GM12878 (cell line): ENCODE measurements around the gene SSR1. TPM values are rescaled to one million over a fixed set of nuclear protein-coding genes. Genes with fewer than 3 reads are reported as not detected.

Source experiments
- ESRRA ChIP-seq: IDR thresholded peaks from 2 replicates; pipeline ENCODE4 v1.6.1; 2012; ENCODE audit warnings: mild to moderate bottlenecking, low read length, improper control_type of control experiment
- HDGF ChIP-seq: fragments of 450-650 bp; IDR thresholded peaks from 2 replicates; pipeline ENCODE4 v1.6.1; 2016; ENCODE audit warnings: antibody characterized with exemption
- IRF4 ChIP-seq: IDR thresholded peaks from 2 replicates; pipeline ENCODE4 v1.6.1; 2011; ENCODE audit warnings: low read depth, low read length
- KDM1A ChIP-seq: fragments of 200-600 bp; sonication (generic); IDR thresholded peaks from 2 replicates; pipeline ENCODE4 v1.6.1; 2016; ENCODE audit warnings: borderline replicate concordance
- LARP7 ChIP-seq: fragments of 450-650 bp; IDR thresholded peaks from 2 replicates; pipeline ENCODE4 v1.6.1; 2017; ENCODE audit warnings: mild to moderate bottlenecking
- MEF2A ChIP-seq: IDR thresholded peaks from 2 replicates; pipeline ENCODE4 v1.6.1; 2011; ENCODE audit warnings: low read depth, mild to moderate bottlenecking, low read length, moderate library complexity; ENCODE audit not compliant: insufficient read depth
- POLR2A ChIP-seq: IDR thresholded peaks from 2 replicates; pipeline ENCODE4 v1.6.1; 2011; ENCODE audit warnings: low read depth, mild to moderate bottlenecking, low read length
- RAD51 ChIP-seq: fragments of 450-650 bp; IDR thresholded peaks from 2 replicates; pipeline ENCODE4 v1.6.1; 2016; ENCODE audit warnings: moderate library complexity, mild to moderate bottlenecking, inconsistent platforms
- RELA ChIP-seq: fragments of 450-650 bp; IDR thresholded peaks from 2 replicates; pipeline ENCODE4 v1.8.0; 2014; ENCODE audit warnings: borderline replicate concordance; ENCODE audit not compliant: partially characterized antibody
- SMC3 ChIP-seq: IDR thresholded peaks from 2 replicates; pipeline ENCODE4 v1.6.1; 2011; ENCODE audit warnings: low read length, improper control_type of control experiment, borderline replicate concordance
- TAF1 ChIP-seq: IDR thresholded peaks from 2 replicates; pipeline ENCODE4 v1.6.1; 2011; ENCODE audit warnings: mild to moderate bottlenecking, low read depth, low read length, borderline replicate concordance
- polyA plus RNA-seq, 11 experiments: library from polyadenylated mRNA; depleted of rRNA in 4 of 11; unstranded in 6 of 11; stranded (reverse) in 5 of 11; fragments of >200 nt; fragmentation: Nextera tagmentation in 4 of 11; fragmentation: Illumina TruSeq in 1 of 11; extraction: Ambion mirVana in 4 of 11; extraction: Trizol in 1 of 11; gene quantifications; 1 replicate in 1 of 11; 2 replicates in 10 of 11; pipeline versions ENCODE4 v1.2.1 to v1.2.3, GENCODE V29; 2011 to 2016; ENCODE audit warnings: inconsistent platforms in 2 of 11, missing spikeins in 2 of 11, low read depth in 1 of 11
- total RNA-seq, 4 experiments: library from RNA; depleted of rRNA in 3 of 4; stranded (reverse); fragments of >200 nt in 3 of 4; fragmentation: Illumina TruSeq in 1 of 4; extraction: Trizol in 1 of 4; gene quantifications; 2 replicates each; pipeline versions ENCODE4 v1.2.1 to v1.2.3, GENCODE V29; 2013 to 2021
- TF ChIP-seq, protein P1 (sequence below): IDR thresholded peaks from 2 replicates; pipeline ENCODE4 v1.6.1; 2012; ENCODE audit warnings: improper control_type of control experiment, low read depth, low read length; ENCODE audit not compliant: insufficient replicate concordance
- TF ChIP-seq, protein P2 (sequence below), 3 experiments: IDR thresholded peaks in 2 of 3; conservative IDR thresholded peaks in 1 of 3; 2 replicates each; pipeline ENCODE4 v1.5.1; 2011; ENCODE audit warnings: low read depth in 3 of 3, low read length in 3 of 3, mild to moderate bottlenecking in 3 of 3, control low read depth in 2 of 3, moderate library complexity in 2 of 3, inconsistent platforms in 1 of 3, mixed read lengths in 1 of 3; ENCODE audit not compliant: control insufficient read depth in 2 of 3, insufficient read depth in 1 of 3; ENCODE audit errors: extremely low read depth in 1 of 3
- TF ChIP-seq, protein P3 (sequence below): fragments of 450-650 bp; IDR thresholded peaks from 2 replicates; pipeline ENCODE4 v1.6.1; 2017; ENCODE audit warnings: mild to moderate bottlenecking, low read depth, inconsistent platforms; ENCODE audit not compliant: poor library complexity, severe bottlenecking
- TF ChIP-seq, protein P4 (sequence below): IDR thresholded peaks from 2 replicates; pipeline ENCODE4 v1.6.1; 2011; ENCODE audit warnings: borderline replicate concordance, low read depth, mild to moderate bottlenecking, moderate library complexity, mixed read lengths, low read length; ENCODE audit not compliant: insufficient read depth; ENCODE audit errors: extremely low read length
- TF ChIP-seq, protein P5 (sequence below): fragments of 450-650 bp; IDR thresholded peaks from 2 replicates; pipeline ENCODE4 v1.6.1; 2016; ENCODE audit warnings: mild to moderate bottlenecking

SSR1 gene
- total and polyA plus RNA-seq, 10 of the 15 experiments (the other 5 are each of a cell fraction or from before 2014, with no cell fraction given): 42.0 to 209 (median 128) TPM

DNA sequence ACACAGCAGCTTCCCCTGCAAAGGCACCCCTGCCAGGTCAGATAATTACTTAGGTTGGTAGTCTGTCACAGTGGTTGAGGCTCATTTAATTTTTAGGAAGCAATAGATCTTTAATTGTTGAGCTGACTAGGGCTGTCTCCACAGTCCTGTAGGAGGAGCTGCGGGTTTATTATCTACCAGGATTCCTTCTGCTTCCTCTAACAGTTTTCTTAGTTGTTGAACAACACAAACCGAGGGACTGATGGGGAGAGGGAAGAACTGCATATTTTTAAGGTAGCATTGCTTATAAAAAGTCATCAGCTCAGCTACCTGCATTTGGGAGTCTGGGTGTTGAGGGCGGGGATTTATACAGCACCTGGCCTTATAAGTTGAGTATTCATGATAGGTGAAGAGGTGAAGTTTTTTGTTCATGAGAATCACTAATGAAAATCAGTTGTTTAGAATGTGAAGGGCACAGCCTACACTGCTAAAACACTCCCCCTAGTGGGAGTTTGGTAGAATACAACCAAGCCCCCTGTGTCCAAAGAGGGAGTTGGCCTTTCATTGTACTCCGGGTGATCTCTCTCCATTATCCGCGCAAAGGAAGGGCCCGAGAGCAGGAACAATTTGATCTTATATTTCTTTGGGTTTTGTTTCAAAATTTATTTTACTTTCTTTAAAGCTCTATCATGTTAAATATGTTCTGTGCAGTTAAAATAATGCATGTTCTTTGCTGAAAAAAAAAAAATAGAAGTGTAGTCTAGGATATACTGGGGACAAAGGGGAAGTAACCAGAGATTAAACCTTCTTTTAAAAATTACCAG, 69.6 kb downstream of the SSR1 start (continued):
- TF ChIP-seq, protein P1, sequence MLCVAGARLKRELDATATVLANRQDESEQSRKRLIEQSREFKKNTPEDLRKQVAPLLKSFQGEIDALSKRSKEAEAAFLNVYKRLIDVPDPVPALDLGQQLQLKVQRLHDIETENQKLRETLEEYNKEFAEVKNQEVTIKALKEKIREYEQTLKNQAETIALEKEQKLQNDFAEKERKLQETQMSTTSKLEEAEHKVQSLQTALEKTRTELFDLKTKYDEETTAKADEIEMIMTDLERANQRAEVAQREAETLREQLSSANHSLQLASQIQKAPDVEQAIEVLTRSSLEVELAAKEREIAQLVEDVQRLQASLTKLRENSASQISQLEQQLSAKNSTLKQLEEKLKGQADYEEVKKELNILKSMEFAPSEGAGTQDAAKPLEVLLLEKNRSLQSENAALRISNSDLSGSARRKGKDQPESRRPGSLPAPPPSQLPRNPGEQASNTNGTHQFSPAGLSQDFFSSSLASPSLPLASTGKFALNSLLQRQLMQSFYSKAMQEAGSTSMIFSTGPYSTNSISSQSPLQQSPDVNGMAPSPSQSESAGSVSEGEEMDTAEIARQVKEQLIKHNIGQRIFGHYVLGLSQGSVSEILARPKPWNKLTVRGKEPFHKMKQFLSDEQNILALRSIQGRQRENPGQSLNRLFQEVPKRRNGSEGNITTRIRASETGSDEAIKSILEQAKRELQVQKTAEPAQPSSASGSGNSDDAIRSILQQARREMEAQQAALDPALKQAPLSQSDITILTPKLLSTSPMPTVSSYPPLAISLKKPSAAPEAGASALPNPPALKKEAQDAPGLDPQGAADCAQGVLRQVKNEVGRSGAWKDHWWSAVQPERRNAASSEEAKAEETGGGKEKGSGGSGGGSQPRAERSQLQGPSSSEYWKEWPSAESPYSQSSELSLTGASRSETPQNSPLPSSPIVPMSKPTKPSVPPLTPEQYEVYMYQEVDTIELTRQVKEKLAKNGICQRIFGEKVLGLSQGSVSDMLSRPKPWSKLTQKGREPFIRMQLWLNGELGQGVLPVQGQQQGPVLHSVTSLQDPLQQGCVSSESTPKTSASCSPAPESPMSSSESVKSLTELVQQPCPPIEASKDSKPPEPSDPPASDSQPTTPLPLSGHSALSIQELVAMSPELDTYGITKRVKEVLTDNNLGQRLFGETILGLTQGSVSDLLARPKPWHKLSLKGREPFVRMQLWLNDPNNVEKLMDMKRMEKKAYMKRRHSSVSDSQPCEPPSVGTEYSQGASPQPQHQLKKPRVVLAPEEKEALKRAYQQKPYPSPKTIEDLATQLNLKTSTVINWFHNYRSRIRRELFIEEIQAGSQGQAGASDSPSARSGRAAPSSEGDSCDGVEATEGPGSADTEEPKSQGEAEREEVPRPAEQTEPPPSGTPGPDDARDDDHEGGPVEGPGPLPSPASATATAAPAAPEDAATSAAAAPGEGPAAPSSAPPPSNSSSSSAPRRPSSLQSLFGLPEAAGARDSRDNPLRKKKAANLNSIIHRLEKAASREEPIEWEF: no peak
- TF ChIP-seq HDGF (no peak), POLR2A (no peak), RELA (no peak), LARP7 (no peak), MEF2A (no peak), KDM1A (no peak), RAD51 (no peak), IRF4 (no peak), SMC3 (peak; percentile 87), TAF1 (no peak), ESRRA (no peak)
- TF ChIP-seq, protein P2, sequence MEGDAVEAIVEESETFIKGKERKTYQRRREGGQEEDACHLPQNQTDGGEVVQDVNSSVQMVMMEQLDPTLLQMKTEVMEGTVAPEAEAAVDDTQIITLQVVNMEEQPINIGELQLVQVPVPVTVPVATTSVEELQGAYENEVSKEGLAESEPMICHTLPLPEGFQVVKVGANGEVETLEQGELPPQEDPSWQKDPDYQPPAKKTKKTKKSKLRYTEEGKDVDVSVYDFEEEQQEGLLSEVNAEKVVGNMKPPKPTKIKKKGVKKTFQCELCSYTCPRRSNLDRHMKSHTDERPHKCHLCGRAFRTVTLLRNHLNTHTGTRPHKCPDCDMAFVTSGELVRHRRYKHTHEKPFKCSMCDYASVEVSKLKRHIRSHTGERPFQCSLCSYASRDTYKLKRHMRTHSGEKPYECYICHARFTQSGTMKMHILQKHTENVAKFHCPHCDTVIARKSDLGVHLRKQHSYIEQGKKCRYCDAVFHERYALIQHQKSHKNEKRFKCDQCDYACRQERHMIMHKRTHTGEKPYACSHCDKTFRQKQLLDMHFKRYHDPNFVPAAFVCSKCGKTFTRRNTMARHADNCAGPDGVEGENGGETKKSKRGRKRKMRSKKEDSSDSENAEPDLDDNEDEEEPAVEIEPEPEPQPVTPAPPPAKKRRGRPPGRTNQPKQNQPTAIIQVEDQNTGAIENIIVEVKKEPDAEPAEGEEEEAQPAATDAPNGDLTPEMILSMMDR (IDR thresholded peaks at IDR 0.05 in 2 of 3, conservative IDR thresholded peaks at IDR 0.05 in 1 of 3; ENCODE audit: control insufficient read depth in 2 of 3, extremely low read depth in 1 of 3, insufficient read depth in 1 of 3, low read depth in 3 of 3, low read length in 3 of 3): peak; percentile 86 to 90 (median 88)
- TF ChIP-seq, protein P3, sequence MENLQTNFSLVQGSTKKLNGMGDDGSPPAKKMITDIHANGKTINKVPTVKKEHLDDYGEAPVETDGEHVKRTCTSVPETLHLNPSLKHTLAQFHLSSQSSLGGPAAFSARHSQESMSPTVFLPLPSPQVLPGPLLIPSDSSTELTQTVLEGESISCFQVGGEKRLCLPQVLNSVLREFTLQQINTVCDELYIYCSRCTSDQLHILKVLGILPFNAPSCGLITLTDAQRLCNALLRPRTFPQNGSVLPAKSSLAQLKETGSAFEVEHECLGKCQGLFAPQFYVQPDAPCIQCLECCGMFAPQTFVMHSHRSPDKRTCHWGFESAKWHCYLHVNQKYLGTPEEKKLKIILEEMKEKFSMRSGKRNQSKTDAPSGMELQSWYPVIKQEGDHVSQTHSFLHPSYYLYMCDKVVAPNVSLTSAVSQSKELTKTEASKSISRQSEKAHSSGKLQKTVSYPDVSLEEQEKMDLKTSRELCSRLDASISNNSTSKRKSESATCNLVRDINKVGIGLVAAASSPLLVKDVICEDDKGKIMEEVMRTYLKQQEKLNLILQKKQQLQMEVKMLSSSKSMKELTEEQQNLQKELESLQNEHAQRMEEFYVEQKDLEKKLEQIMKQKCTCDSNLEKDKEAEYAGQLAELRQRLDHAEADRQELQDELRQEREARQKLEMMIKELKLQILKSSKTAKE: peak; percentile 56
- TF ChIP-seq, protein P4, sequence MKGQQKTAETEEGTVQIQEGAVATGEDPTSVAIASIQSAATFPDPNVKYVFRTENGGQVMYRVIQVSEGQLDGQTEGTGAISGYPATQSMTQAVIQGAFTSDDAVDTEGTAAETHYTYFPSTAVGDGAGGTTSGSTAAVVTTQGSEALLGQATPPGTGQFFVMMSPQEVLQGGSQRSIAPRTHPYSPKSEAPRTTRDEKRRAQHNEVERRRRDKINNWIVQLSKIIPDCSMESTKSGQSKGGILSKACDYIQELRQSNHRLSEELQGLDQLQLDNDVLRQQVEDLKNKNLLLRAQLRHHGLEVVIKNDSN: no peak
- TF ChIP-seq, protein P5, sequence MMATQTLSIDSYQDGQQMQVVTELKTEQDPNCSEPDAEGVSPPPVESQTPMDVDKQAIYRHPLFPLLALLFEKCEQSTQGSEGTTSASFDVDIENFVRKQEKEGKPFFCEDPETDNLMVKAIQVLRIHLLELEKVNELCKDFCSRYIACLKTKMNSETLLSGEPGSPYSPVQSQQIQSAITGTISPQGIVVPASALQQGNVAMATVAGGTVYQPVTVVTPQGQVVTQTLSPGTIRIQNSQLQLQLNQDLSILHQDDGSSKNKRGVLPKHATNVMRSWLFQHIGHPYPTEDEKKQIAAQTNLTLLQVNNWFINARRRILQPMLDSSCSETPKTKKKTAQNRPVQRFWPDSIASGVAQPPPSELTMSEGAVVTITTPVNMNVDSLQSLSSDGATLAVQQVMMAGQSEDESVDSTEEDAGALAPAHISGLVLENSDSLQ: no peak
